NB4 (cell line): ENCODE data around the gene FSTL5.

Experiments used
- DNase-seq: peaks from one replicate; pipeline ENCODE4 v3.0.0; 2010; ENCODE audit warnings: low read depth
- H3K4me3 ChIP-seq: one replicate; pipeline ENCODE4 v1.5.1; 2011; ENCODE audit warnings: mild to moderate bottlenecking, low read depth, low read length, moderate library complexity
- MYC ChIP-seq: IDR thresholded peaks from 2 replicates; pipeline ENCODE4 v1.6.1; 2011; ENCODE audit warnings: low read depth, low read length
- POLR2A ChIP-seq: IDR thresholded peaks from 2 replicates; pipeline ENCODE4 v1.6.1; 2011; ENCODE audit warnings: mild to moderate bottlenecking; ENCODE audit not compliant: insufficient read length; ENCODE audit errors: extremely low read depth
- TF ChIP-seq, protein P1 (sequence below): IDR thresholded peaks from one replicate; pipeline ENCODE4 v1.5.1; 2012; ENCODE audit warnings: low read depth, low read length
- TF ChIP-seq, protein P2 (sequence below): IDR thresholded peaks from 2 replicates; pipeline ENCODE4 v1.6.1; 2011; ENCODE audit warnings: low read depth, low read length

Gene FSTL5

DNA sequence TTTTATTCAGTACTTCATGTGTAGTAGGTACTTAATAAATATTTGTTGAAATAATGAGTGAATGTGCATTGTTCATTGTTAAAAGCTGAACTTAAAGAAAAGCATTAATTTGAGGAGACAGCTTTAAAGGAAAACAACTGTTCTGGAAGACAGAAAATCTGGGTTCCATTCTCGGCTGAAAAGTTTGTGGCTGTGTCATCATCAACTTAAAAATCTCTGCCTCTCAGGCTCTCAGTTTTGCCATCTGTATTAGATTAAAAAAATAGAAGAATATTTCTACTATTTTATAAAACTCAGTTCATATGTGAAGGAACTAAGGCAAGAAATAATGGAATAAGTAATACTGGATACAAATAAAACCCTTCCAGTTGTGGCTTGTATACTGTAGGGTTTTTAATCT, 62.5 kb downstream of the FSTL5 start:
- H3K4me3 ChIP-seq: no peak overlapping the region
- DNase-seq: no peak
- TF ChIP-seq, protein P1, sequence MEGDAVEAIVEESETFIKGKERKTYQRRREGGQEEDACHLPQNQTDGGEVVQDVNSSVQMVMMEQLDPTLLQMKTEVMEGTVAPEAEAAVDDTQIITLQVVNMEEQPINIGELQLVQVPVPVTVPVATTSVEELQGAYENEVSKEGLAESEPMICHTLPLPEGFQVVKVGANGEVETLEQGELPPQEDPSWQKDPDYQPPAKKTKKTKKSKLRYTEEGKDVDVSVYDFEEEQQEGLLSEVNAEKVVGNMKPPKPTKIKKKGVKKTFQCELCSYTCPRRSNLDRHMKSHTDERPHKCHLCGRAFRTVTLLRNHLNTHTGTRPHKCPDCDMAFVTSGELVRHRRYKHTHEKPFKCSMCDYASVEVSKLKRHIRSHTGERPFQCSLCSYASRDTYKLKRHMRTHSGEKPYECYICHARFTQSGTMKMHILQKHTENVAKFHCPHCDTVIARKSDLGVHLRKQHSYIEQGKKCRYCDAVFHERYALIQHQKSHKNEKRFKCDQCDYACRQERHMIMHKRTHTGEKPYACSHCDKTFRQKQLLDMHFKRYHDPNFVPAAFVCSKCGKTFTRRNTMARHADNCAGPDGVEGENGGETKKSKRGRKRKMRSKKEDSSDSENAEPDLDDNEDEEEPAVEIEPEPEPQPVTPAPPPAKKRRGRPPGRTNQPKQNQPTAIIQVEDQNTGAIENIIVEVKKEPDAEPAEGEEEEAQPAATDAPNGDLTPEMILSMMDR: no peak
- TF ChIP-seq, protein P2, sequence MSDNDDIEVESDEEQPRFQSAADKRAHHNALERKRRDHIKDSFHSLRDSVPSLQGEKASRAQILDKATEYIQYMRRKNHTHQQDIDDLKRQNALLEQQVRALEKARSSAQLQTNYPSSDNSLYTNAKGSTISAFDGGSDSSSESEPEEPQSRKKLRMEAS: no peak
- no peak for TF ChIP-seq POLR2A
- TF ChIP-seq MYC: no peak

DNA sequence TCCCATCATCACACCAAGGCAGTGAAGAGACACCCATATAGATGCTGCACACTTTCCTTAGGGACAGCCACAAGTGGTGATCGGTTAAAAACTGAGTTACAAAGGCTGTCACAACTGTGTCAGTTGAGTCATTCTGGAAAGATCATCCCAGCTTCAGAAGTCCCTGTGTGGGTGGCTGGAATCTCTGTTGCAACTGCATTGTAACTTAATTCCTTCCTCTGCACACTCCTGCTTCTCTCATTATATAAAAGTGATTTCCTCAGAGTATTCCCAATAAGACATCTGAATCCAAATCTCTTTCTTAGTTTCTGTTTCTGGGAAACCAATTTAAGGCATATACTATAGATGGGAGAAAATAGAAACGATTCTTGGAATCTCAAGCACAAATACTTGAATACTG, 88.1 kb downstream of the FSTL5 start:
- no peak overlapping the region for H3K4me3 ChIP-seq
- TF ChIP-seq POLR2A: no peak
- no peak for TF ChIP-seq MYC
- TF ChIP-seq, protein P1: no peak
- TF ChIP-seq, protein P2: no peak
- no peak for DNase-seq

DNA sequence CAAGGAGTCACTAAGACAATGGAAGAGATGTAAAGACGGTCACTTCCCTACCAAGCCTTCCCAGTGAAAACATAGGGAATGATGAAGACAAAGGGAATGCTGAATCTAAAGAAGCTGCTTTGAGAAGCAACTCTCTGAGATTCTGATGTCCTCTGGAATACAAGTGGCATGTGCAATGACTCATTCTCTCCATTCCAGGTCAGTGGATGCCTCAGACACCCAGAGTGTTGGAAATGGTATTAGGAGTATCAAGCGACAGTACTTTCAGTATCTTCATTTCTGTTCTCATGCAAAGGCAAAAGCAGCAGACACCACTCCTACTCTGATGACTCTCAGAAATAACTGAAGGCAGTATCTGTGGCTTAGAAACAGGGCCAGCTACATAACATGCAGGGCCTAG, 102.6 kb downstream of the FSTL5 start:
- no peak for TF ChIP-seq POLR2A
- TF ChIP-seq MYC: no peak
- TF ChIP-seq, protein P2: no peak
- TF ChIP-seq, protein P1: no peak
- no peak overlapping the region for H3K4me3 ChIP-seq
- no peak for DNase-seq

DNA sequence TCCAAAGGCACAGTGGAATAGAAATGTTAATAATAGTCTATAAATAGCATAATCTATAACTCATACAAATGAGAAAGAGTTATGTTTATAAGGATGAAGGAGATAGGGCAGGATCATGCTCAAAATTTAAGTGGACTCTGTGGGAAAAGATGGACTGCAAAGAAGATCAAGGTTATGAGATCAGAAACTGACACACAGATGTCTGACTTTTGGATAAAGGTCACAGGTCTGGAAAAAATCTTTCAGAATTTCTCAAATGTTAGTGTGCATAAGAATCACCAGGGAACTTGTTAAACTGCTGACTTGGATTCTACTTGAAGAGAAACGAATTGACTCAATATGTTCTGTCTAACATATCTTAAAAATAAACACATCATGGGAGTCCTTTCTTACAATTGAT, 104.1 kb downstream of the FSTL5 start:
- TF ChIP-seq, protein P1: no peak
- TF ChIP-seq MYC: no peak
- no peak for DNase-seq
- no peak overlapping the region for H3K4me3 ChIP-seq

DNA sequence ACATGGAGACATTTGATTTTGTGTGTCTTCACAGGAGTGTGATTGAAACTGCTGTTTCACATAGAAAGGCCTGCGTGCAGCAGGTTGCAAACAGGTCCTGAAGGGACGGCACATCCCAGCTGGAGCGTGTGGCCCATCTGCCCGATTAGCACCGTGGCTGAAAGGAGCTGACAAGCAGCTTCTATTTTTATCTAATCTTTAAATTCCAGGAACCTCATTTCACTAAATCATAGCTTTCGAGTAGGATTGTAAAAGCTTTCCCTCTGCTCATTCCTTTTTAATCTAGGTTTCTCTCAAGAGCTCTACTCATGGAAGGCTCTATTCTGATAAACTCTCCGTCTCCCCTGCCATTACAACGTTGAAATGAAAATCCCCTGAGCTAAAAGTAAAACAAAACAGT, 106.8 kb downstream of the FSTL5 start:
- H3K4me3 ChIP-seq: no peak overlapping the region
- TF ChIP-seq, protein P1: no peak
- no peak for TF ChIP-seq MYC
- TF ChIP-seq POLR2A: no peak
- TF ChIP-seq, protein P2: no peak
- DNase-seq: no peak

- no peak for DNase-seq
Observed at GRCh38 chr4:162046135-162046534, 117.7 kb downstream of the FSTL5 start.

More at GRCh38 chr4:162046135-162046534, 117.7 kb downstream of the FSTL5 start:
- H3K4me3 ChIP-seq: no peak overlapping the region
- TF ChIP-seq MYC (no peak), POLR2A (no peak)
- TF ChIP-seq, protein P2: no peak
- TF ChIP-seq, protein P1: no peak
